Measurements from ENCODE around the gene MIPOL1.

The MIPOL1 gene

GRCh38 chr14:37501877-37502276, 304.1 kb downstream of the MIPOL1 start:
- DNase-seq (ENCODE audit: low spot score), result no peak
- H3K9me3 ChIP-seq (replicated peaks in 1 of 2; ENCODE audit: control insufficient read depth in 2 of 2, insufficient read depth in 1 of 2, low read depth in 1 of 2, low read length in 2 of 2), result no peaks in the 10 kb centered on the region
- H2AFZ ChIP-seq (ENCODE audit: low read length), result no peak overlapping the region
- H3K14ac ChIP-seq (ENCODE audit: low read length), result no peak overlapping the region
- H2BK120ac ChIP-seq (ENCODE audit: low read depth, low read length), result no peak overlapping the region
- H3K4me1 ChIP-seq (ENCODE audit: control insufficient read depth in 2 of 2, insufficient read depth in 1 of 2, low read depth in 1 of 2, low read length in 2 of 2), result peaks cover 0 to 2% of the 10 kb centered on the region in 2 donors
- H3K79me1 ChIP-seq (ENCODE audit: low read depth, low read length), result no peaks in the 10 kb centered on the region
- no peak overlapping the region for H3K4ac ChIP-seq (ENCODE audit: low read length)
- H2AK5ac ChIP-seq (ENCODE audit: low read depth, low read length), result no peak overlapping the region
- no peak overlapping the region for H2BK15ac ChIP-seq (ENCODE audit: low read length)
- H4K91ac ChIP-seq (ENCODE audit: low read depth, low read length, poor library complexity), result no peak overlapping the region
- WGBS, 2 donors (ENCODE audit: extremely low coverage in 2 of 2, insufficient read length in 2 of 2, insufficient replicate concordance in 1 of 2), result no CpG with 5 or more reads among the region's 5 CpGs
- H3K9ac ChIP-seq (ENCODE audit: low read depth, low read length, poor library complexity), result no peak overlapping the region
- no peak overlapping the region for H3K4me2 ChIP-seq (ENCODE audit: insufficient read depth, low read length, poor library complexity, severe bottlenecking)
- no peaks in the 10 kb centered on the region for H3K27me3 ChIP-seq (ENCODE audit: control insufficient read depth in 3 of 3, insufficient read depth in 3 of 3, low read depth in 1 of 3, low read length in 3 of 3)
- no peak overlapping the region for H3K27ac ChIP-seq (replicated peaks; ENCODE audit: low read length)
- H2BK5ac ChIP-seq (ENCODE audit: low read length), result no peak overlapping the region
- no peak overlapping the region for H4K8ac ChIP-seq (ENCODE audit: low read depth, low read length)
- H3K36me3 ChIP-seq (replicated peaks in 1 of 2; ENCODE audit: control insufficient read depth in 2 of 2, insufficient read depth in 2 of 2, low read length in 2 of 2), result no peaks in the 10 kb centered on the region
- H2BK12ac ChIP-seq (ENCODE audit: low read length), result no peak overlapping the region
- H3K4me3 ChIP-seq (ENCODE audit: low read length in 2 of 2), result no peak overlapping the region
- no peak overlapping the region for H3K23ac ChIP-seq (ENCODE audit: low read depth, low read length, poor library complexity)
- H3K18ac ChIP-seq (ENCODE audit: low read length), result no peak overlapping the region

GRCh38 chr14:37508503-37508902, 310.8 kb downstream of the MIPOL1 start:
- WGBS, 2 donors (ENCODE audit: extremely low coverage in 2 of 2, insufficient read length in 2 of 2, insufficient replicate concordance in 1 of 2), result no CpG with 5 or more reads among the region's 3 CpGs

DNA sequence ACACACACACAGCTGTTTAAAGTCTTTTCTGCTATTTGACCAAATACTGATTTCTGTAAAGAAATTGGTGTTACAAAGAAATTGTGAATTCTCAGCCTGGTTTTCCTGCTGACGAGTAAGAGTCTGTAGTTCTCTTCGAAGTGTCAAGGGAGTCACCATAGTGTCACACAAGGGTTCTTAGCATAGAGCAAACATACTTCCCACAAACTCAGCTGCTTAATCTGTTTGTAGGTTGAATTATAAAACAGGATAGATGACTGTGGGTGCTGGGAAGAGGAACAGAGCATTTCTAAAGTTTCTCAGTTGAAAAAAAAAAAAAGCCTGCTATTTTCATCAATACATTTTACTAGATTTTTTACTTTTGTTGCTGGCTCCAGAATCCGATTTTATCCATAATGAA, 314.4 kb downstream of the MIPOL1 start:
- H3K9me3 ChIP-seq (replicated peaks in 1 of 2; ENCODE audit: control insufficient read depth in 2 of 2, insufficient read depth in 1 of 2, low read depth in 1 of 2, low read length in 2 of 2), result no peaks in the 10 kb centered on the region
- no peaks in the 10 kb centered on the region for H3K36me3 ChIP-seq (replicated peaks in 1 of 2; ENCODE audit: control insufficient read depth in 2 of 2, insufficient read depth in 2 of 2, low read length in 2 of 2)
- no peak overlapping the region for H2BK15ac ChIP-seq (ENCODE audit: low read length)
- no CpG with 5 or more reads among the region's 3 CpGs for WGBS, 2 donors (ENCODE audit: extremely low coverage in 2 of 2, insufficient read length in 2 of 2, insufficient replicate concordance in 1 of 2)
- no peak overlapping the region for H3K27ac ChIP-seq (replicated peaks; ENCODE audit: low read length)
- H3K4me1 ChIP-seq (ENCODE audit: control insufficient read depth in 2 of 2, insufficient read depth in 1 of 2, low read depth in 1 of 2, low read length in 2 of 2), result peaks cover 0 to 3% of the 10 kb centered on the region in 2 donors
- no peak overlapping the region for H3K14ac ChIP-seq (ENCODE audit: low read length)
- H3K18ac ChIP-seq (ENCODE audit: low read length), result no peak overlapping the region
- no peak overlapping the region for H2AFZ ChIP-seq (ENCODE audit: low read length)
- H3K23ac ChIP-seq (ENCODE audit: low read depth, low read length, poor library complexity), result no peak overlapping the region
- H4K91ac ChIP-seq (ENCODE audit: low read depth, low read length, poor library complexity), result no peak overlapping the region
- H3K4me2 ChIP-seq (ENCODE audit: insufficient read depth, low read length, poor library complexity, severe bottlenecking), result no peak overlapping the region
- no peak overlapping the region for H2BK12ac ChIP-seq (ENCODE audit: low read length)
- no peak overlapping the region for H3K4ac ChIP-seq (ENCODE audit: low read length)
- H3K4me3 ChIP-seq (ENCODE audit: low read length in 2 of 2), result no peak overlapping the region
- no peak overlapping the region for H2BK120ac ChIP-seq (ENCODE audit: low read depth, low read length)
- no peak overlapping the region for H2BK5ac ChIP-seq (ENCODE audit: low read length)
- H2AK5ac ChIP-seq (ENCODE audit: low read depth, low read length), result no peak overlapping the region
- H3K27me3 ChIP-seq (ENCODE audit: control insufficient read depth in 3 of 3, insufficient read depth in 3 of 3, low read depth in 1 of 3, low read length in 3 of 3), result no peaks in the 10 kb centered on the region
- no peak for DNase-seq (ENCODE audit: low spot score)
- H4K8ac ChIP-seq (ENCODE audit: low read depth, low read length), result no peak overlapping the region
- H3K9ac ChIP-seq (ENCODE audit: low read depth, low read length, poor library complexity), result no peak overlapping the region
- H3K79me1 ChIP-seq (ENCODE audit: low read depth, low read length), result no peaks in the 10 kb centered on the region

More at GRCh38 chr14:37508503-37508902, 310.8 kb downstream of the MIPOL1 start:
- Histone ChIP-seq H3K4me3 (ENCODE audit: low read length in 2 of 2) (no peak overlapping the region), H3K79me1 (ENCODE audit: low read depth, low read length) (no peaks in the 10 kb centered on the region), H4K8ac (ENCODE audit: low read depth, low read length) (no peak overlapping the region), H3K18ac (ENCODE audit: low read length) (no peak overlapping the region), H2AFZ (ENCODE audit: low read length) (no peak overlapping the region), H2BK120ac (ENCODE audit: low read depth, low read length) (no peak overlapping the region), H3K27ac (replicated peaks; ENCODE audit: low read length) (no peak overlapping the region), H3K4me1 (ENCODE audit: control insufficient read depth in 2 of 2, insufficient read depth in 1 of 2, low read depth in 1 of 2, low read length in 2 of 2) (no peaks in the 10 kb centered on the region), H3K36me3 (replicated peaks in 1 of 2; ENCODE audit: control insufficient read depth in 2 of 2, insufficient read depth in 2 of 2, low read length in 2 of 2) (no peaks in the 10 kb centered on the region), H3K9me3 (replicated peaks in 1 of 2; ENCODE audit: control insufficient read depth in 2 of 2, insufficient read depth in 1 of 2, low read depth in 1 of 2, low read length in 2 of 2) (no peaks in the 10 kb centered on the region), H4K91ac (ENCODE audit: low read depth, low read length, poor library complexity) (no peak overlapping the region), H2BK12ac (ENCODE audit: low read length) (no peak overlapping the region), H3K23ac (ENCODE audit: low read depth, low read length, poor library complexity) (no peak overlapping the region), H3K4ac (ENCODE audit: low read length) (no peak overlapping the region), H3K14ac (ENCODE audit: low read length) (no peak overlapping the region), H2BK15ac (ENCODE audit: low read length) (no peak overlapping the region), H3K4me2 (ENCODE audit: insufficient read depth, low read length, poor library complexity, severe bottlenecking) (no peak overlapping the region), H2BK5ac (ENCODE audit: low read length) (no peak overlapping the region), H3K9ac (ENCODE audit: low read depth, low read length, poor library complexity) (no peak overlapping the region), H3K27me3 (ENCODE audit: control insufficient read depth in 3 of 3, insufficient read depth in 3 of 3, low read depth in 1 of 3, low read length in 3 of 3) (no peaks in the 10 kb centered on the region), H2AK5ac (ENCODE audit: low read depth, low read length) (no peak overlapping the region)
- no peak for DNase-seq (ENCODE audit: low spot score)

- peaks cover 0 to 3% of the 10 kb centered on the region in 2 donors for H3K4me1 ChIP-seq (ENCODE audit: control insufficient read depth in 2 of 2, insufficient read depth in 1 of 2, low read depth in 1 of 2, low read length in 2 of 2)
These were observed 318.0 kb downstream of the MIPOL1 start for GRCh38 chr14:37515771-37516170.

More at GRCh38 chr14:37515771-37516170, 318.0 kb downstream of the MIPOL1 start:
- Histone ChIP-seq H4K8ac (ENCODE audit: low read depth, low read length) (no peak overlapping the region), H4K91ac (ENCODE audit: low read depth, low read length, poor library complexity) (no peak overlapping the region), H3K9me3 (replicated peaks in 1 of 2; ENCODE audit: control insufficient read depth in 2 of 2, insufficient read depth in 1 of 2, low read depth in 1 of 2, low read length in 2 of 2) (no peaks in the 10 kb centered on the region), H2BK120ac (ENCODE audit: low read depth, low read length) (no peak overlapping the region), H3K18ac (ENCODE audit: low read length) (no peak overlapping the region), H3K4me3 (ENCODE audit: low read length in 2 of 2) (no peak overlapping the region), H3K23ac (ENCODE audit: low read depth, low read length, poor library complexity) (no peak overlapping the region), H3K4ac (ENCODE audit: low read length) (no peak overlapping the region), H2AFZ (ENCODE audit: low read length) (no peak overlapping the region), H3K27me3 (ENCODE audit: control insufficient read depth in 3 of 3, insufficient read depth in 3 of 3, low read depth in 1 of 3, low read length in 3 of 3) (no peaks in the 10 kb centered on the region), H2BK15ac (ENCODE audit: low read length) (no peak overlapping the region), H2AK5ac (ENCODE audit: low read depth, low read length) (no peak overlapping the region), H3K79me1 (ENCODE audit: low read depth, low read length) (no peaks in the 10 kb centered on the region), H3K9ac (ENCODE audit: low read depth, low read length, poor library complexity) (no peak overlapping the region), H3K27ac (replicated peaks; ENCODE audit: low read length) (no peak overlapping the region), H3K14ac (ENCODE audit: low read length) (no peak overlapping the region), H3K36me3 (replicated peaks in 1 of 2; ENCODE audit: control insufficient read depth in 2 of 2, insufficient read depth in 2 of 2, low read length in 2 of 2) (no peaks in the 10 kb centered on the region), H2BK12ac (ENCODE audit: low read length) (no peak overlapping the region), H3K4me2 (ENCODE audit: insufficient read depth, low read length, poor library complexity, severe bottlenecking) (no peak overlapping the region), H2BK5ac (ENCODE audit: low read length) (no peak overlapping the region)
- DNase-seq (ENCODE audit: low spot score), result no peak
- WGBS, 2 donors (ENCODE audit: extremely low coverage in 2 of 2, insufficient read length in 2 of 2, insufficient replicate concordance in 1 of 2), result no CpG with 5 or more reads among the region's 3 CpGs
